GM12878 (cell line): ENCODE data around the gene NCS1. TPM values are rescaled to one million over a fixed set of nuclear protein-coding genes. Genes with fewer than 3 reads are reported as not detected.

Experiments
- ATAC-seq: fragments of 200-7000 bp; cut with Tn5 transposase; 3 replicates; pipeline ENCODE4 v1.9.1; 2020; ENCODE audit warnings: mild to moderate bottlenecking, moderate library complexity
- BruUV-seq: library from RNA; stranded (reverse); fragments of 400-500 nt; replicated peaks from 2 replicates; lab custom pipeline; 2021; lab: Mats Ljungman, UMichigan
- CTCF ChIA-PET: fragments of 300-600 bp; sonication (Branson Sonifier 250); formaldehyde crosslinking; extraction: SDS; loops from one replicate; lab custom pipeline; 2021; ENCODE audit warnings: inconsistent platforms; lab: Yijun Ruan, JAX
- POLR2A ChIA-PET: fragments of 350-600 bp; formaldehyde crosslinking; extraction: SDS; loops from one replicate; lab custom pipeline; 2021; ENCODE audit warnings: inconsistent platforms; lab: Charles Lee
- RAD21 ChIA-PET: fragments of 300-600 bp; sonication (Branson Sonifier 250); formaldehyde crosslinking; loops from one replicate; lab custom pipeline; 2023; ENCODE audit warnings: antibody characterized with exemption; ENCODE audit not compliant: unreplicated experiment; lab: Charles Lee
- SMC1A ChIA-PET: fragments of 300-600 bp; sonication (Branson Sonifier 250); formaldehyde crosslinking; loops from one replicate; lab custom pipeline; 2023; ENCODE audit not compliant: unreplicated experiment, uncharacterized antibody; lab: Charles Lee
- DNase-seq: peaks from one replicate; pipeline ENCODE4 v3.0.0-alpha.2; 2011; ENCODE audit warnings: low read depth, low spot score
- FAIRE-seq: peaks from 3 replicates; lab custom pipeline; 2011; peaks lifted over from hg19 to GRCh38; lab: Jason Lieb, UNC
- H2AFZ ChIP-seq: 2 replicates; pipeline ENCODE4 v1.6.0; 2011; ENCODE audit warnings: low read depth, low read length, control low read depth; ENCODE audit not compliant: control insufficient read depth
- H3K27ac ChIP-seq: 2 replicates; pipeline ENCODE4 v1.5.1; 2011; ENCODE audit warnings: control low read depth; ENCODE audit not compliant: control insufficient read depth, insufficient read depth
- H3K27me3 ChIP-seq, 2 experiments: replicated peaks in 1 of 2; 2 replicates each; pipeline versions ENCODE4 v1.6.0 to v1.6.1; 2011; ENCODE audit warnings: low read length in 1 of 2; ENCODE audit not compliant: control insufficient read depth in 2 of 2, insufficient read depth in 2 of 2
- H3K36me3 ChIP-seq, 2 experiments: 2 replicates each; pipeline ENCODE4 v1.5.1; 2011; ENCODE audit warnings: low read length in 1 of 2; ENCODE audit not compliant: control insufficient read depth in 2 of 2, insufficient read depth in 2 of 2
- H3K4me1 ChIP-seq: 2 replicates; pipeline ENCODE4 v1.6.1; 2011; ENCODE audit warnings: mild to moderate bottlenecking, low read length, moderate library complexity, mixed read lengths; ENCODE audit not compliant: control insufficient read depth, insufficient read depth
- H3K4me2 ChIP-seq: 2 replicates; pipeline ENCODE4 v1.6.0; 2011; ENCODE audit warnings: control low read depth; ENCODE audit not compliant: control insufficient read depth, insufficient read depth
- H3K4me3 ChIP-seq: fragments of 200-600 bp; sonication (generic); 2 replicates; pipeline ENCODE4 v1.5.1; 2016
- H3K79me2 ChIP-seq: 2 replicates; pipeline ENCODE4 v1.6.0; 2011; ENCODE audit warnings: low read length; ENCODE audit not compliant: control insufficient read depth, insufficient read depth
- H3K9ac ChIP-seq: 2 replicates; pipeline ENCODE4 v1.8.0; 2011; ENCODE audit warnings: low read length, control low read depth, mixed read lengths; ENCODE audit not compliant: control insufficient read depth, insufficient read depth
- H3K9me3 ChIP-seq: replicated peaks from 3 replicates; pipeline ENCODE4 v1.5.1; 2011; ENCODE audit warnings: mild to moderate bottlenecking, low read length; ENCODE audit not compliant: control insufficient read depth, insufficient read depth
- H4K20me1 ChIP-seq: 2 replicates; pipeline ENCODE4 v1.6.0; 2011; ENCODE audit not compliant: control insufficient read depth, insufficient read depth
- ASH2L ChIP-seq: fragments of 300-600, 200-600 bp; sonication (generic); IDR thresholded peaks from 2 replicates; pipeline ENCODE4 v1.6.1; 2017; ENCODE audit warnings: low read depth, mild to moderate bottlenecking, borderline replicate concordance
- BCL11A ChIP-seq: IDR thresholded peaks from 2 replicates; pipeline ENCODE4 v1.6.1; 2011; ENCODE audit warnings: low read depth, low read length
- IKZF1 ChIP-seq: fragments of 450-650 bp; conservative IDR thresholded peaks from 2 replicates; pipeline ENCODE4 v1.6.1; 2017; ENCODE audit warnings: antibody characterized with exemption, mild to moderate bottlenecking
- PBX3 ChIP-seq: IDR thresholded peaks from 2 replicates; pipeline ENCODE4 v1.6.1; 2011; ENCODE audit warnings: mild to moderate bottlenecking, low read depth, low read length, moderate library complexity; ENCODE audit not compliant: insufficient replicate concordance
- PML ChIP-seq: IDR thresholded peaks from 2 replicates; pipeline ENCODE4 v1.6.1; 2012; ENCODE audit warnings: low read length, inconsistent platforms
- SMC3 ChIP-seq: IDR thresholded peaks from 2 replicates; pipeline ENCODE4 v1.6.1; 2011; ENCODE audit warnings: low read length, improper control_type of control experiment, borderline replicate concordance
- ZNF384 ChIP-seq: IDR thresholded peaks from 2 replicates; pipeline ENCODE4 v1.6.1; 2012; ENCODE audit warnings: low read depth, mild to moderate bottlenecking, low read length, improper control_type of control experiment, borderline replicate concordance
- WGBS: methylation state at CpG from one replicate; pipeline ENCODE4 v1.1.6; 2016; ENCODE audit warnings: low lambda C conversion rate; ENCODE audit not compliant: insufficient replicate concordance, insufficient coverage; ENCODE audit errors: missing lambda C conversion rate; 5-methylcytosine and 5-hydroxymethylcytosine counted together
- in situ Hi-C: fragments of 300-500 bp; cut with MboI; formaldehyde crosslinking; loops from 9 replicates; pipeline ENCODE4 v1.14.3; 2018; ENCODE audit warnings: mixed read lengths
- intact Hi-C: fragments of 100-400 bp; cut with micrococcal nuclease; formaldehyde crosslinking; loops from one replicate; pipeline ENCODE4 v1.14.2; 2022; ENCODE audit not compliant: unreplicated experiment
- polyA plus RNA-seq, 11 experiments: library from polyadenylated mRNA; depleted of rRNA in 4 of 11; unstranded in 6 of 11; stranded (reverse) in 5 of 11; fragments of >200 nt; fragmentation: Nextera tagmentation in 4 of 11; fragmentation: Illumina TruSeq in 1 of 11; extraction: Ambion mirVana in 4 of 11; extraction: Trizol in 1 of 11; gene quantifications; 1 replicate in 1 of 11; 2 replicates in 10 of 11; pipeline versions ENCODE4 v1.2.1 to v1.2.3, GENCODE V29; 2011 to 2016; ENCODE audit warnings: inconsistent platforms in 2 of 11, missing spikeins in 2 of 11, low read depth in 1 of 11
- total RNA-seq, 4 experiments: library from RNA; depleted of rRNA in 3 of 4; stranded (reverse); fragments of >200 nt in 3 of 4; fragmentation: Illumina TruSeq in 1 of 4; extraction: Trizol in 1 of 4; gene quantifications; 2 replicates each; pipeline versions ENCODE4 v1.2.1 to v1.2.3, GENCODE V29; 2013 to 2021

NCS1 gene
- total and polyA plus RNA-seq, 10 of the 15 experiments (the other 5 are each of a cell fraction or from before 2014, with no cell fraction given): 0.04 to 0.22 (median 0.06) TPM; not detected in 4

GRCh38 chr9:130143279-130143893, 28.8 kb upstream of the NCS1 start (continued):
- TF ChIP-seq PBX3: no peak
- no peak for TF ChIP-seq SMC3
- no peak for TF ChIP-seq ZNF384

GRCh38 chr9:130143958-130144366, 28.2 kb upstream of the NCS1 start:
- FAIRE-seq (no peak), DNase-seq (no peak), ATAC-seq (no peak; the same call in 2 of the 3 replicates)
- ChIA-PET RAD21 (no interaction called here), SMC1A (interaction anchor here (0.7 kb wide), 1 partner anchor 8 kb away, joined by 3 read pairs; no protein-coding TSS in a partner anchor), POLR2A (interaction anchor here (0.6 kb wide), 1 partner anchor 93 kb away, joined by 4 read pairs; no protein-coding TSS in a partner anchor), CTCF (interaction anchor here (1.2 kb wide), 1 partner anchor 102 kb away, joined by 3 read pairs; no protein-coding TSS in a partner anchor)
- intact Hi-C loops: no loop called here
- TF ChIP-seq BCL11A (no peak), IKZF1 (no peak), ASH2L (no peak), PML (no peak)
- Histone ChIP-seq H2AFZ (no peak overlapping the region), H3K36me3 (no peaks in the 10 kb centered on the region), H3K9me3 (no peaks in the 10 kb centered on the region), H3K27ac (no peak overlapping the region), H3K4me1 (no peaks in the 10 kb centered on the region), H3K4me2 (no peak overlapping the region), H3K79me2 (no peaks in the 10 kb centered on the region), H4K20me1 (no peaks in the 10 kb centered on the region), H3K27me3 (no peaks in the 10 kb centered on the region), H3K4me3 (no peak overlapping the region), H3K9ac (no peak overlapping the region)
- 35% methylated on average over 14 of the region's 14 CpGs for WGBS
- in situ Hi-C loops: no loop called here
- no TSS peak for BruUV-seq
